Measurements from ENCODE around the gene LRRC3C.

GRCh38 chr17:39965017-39965699 lies 37.6 kb downstream of the LRRC3C start:
- TF ChIP-seq EZH2 (IDR thresholded peaks at IDR 0.05; ENCODE audit: insufficient read depth, poor library complexity, severe bottlenecking): no peak
- no peak for TF ChIP-seq EZH2phosphoT487 (IDR thresholded peaks at IDR 0.05; ENCODE audit: insufficient read depth, low read depth)

All from GM23248 (cell line).